ENCODE results near the gene GIN1.

The GIN1 gene

GRCh38 chr5:103122242-103122641 is 2.3 kb upstream of the GIN1 start:
- TF ChIP-seq CTCF (IDR thresholded peaks at IDR 0.05; ENCODE audit: borderline replicate concordance, insufficient read depth, low read depth, low read length): no peak
- H3K4me3 ChIP-seq (ENCODE audit: low read depth, low read length): no peak overlapping the region

GRCh38 chr5:103120607-103121200 is 766 bp upstream of the GIN1 start:
- no peak for TF ChIP-seq CTCF (IDR thresholded peaks at IDR 0.05; ENCODE audit: borderline replicate concordance, insufficient read depth, low read depth, low read length)
- H3K4me3 ChIP-seq (ENCODE audit: low read depth, low read length): peak overlapping the region; percentile 80

GRCh38 chr5:103119070-103119764 is 721 bp downstream of the GIN1 start:
- peak overlapping the region; percentile 80 for H3K4me3 ChIP-seq (ENCODE audit: low read depth, low read length)
- no peak for TF ChIP-seq CTCF (IDR thresholded peaks at IDR 0.05; ENCODE audit: borderline replicate concordance, insufficient read depth, low read depth, low read length)

- no peak overlapping the region for H3K4me3 ChIP-seq (ENCODE audit: low read depth, low read length)
- no peak for TF ChIP-seq CTCF (IDR thresholded peaks at IDR 0.05; ENCODE audit: borderline replicate concordance, insufficient read depth, low read depth, low read length)
Observed at GRCh38 chr5:103117471-103117991, 2.4 kb downstream of the GIN1 start.

- no peak overlapping the region for H3K4me3 ChIP-seq (ENCODE audit: low read depth, low read length)
- no peak for TF ChIP-seq CTCF (IDR thresholded peaks at IDR 0.05; ENCODE audit: borderline replicate concordance, insufficient read depth, low read depth, low read length)
Observed at GRCh38 chr5:103114440-103114839, 5.5 kb downstream of the GIN1 start.

GRCh38 chr5:103112910-103113309 is 7.0 kb downstream of the GIN1 start:
- no peak for TF ChIP-seq CTCF (IDR thresholded peaks at IDR 0.05; ENCODE audit: borderline replicate concordance, insufficient read depth, low read depth, low read length)
- H3K4me3 ChIP-seq (ENCODE audit: low read depth, low read length): no peak overlapping the region

GRCh38 chr5:103111468-103111867 is 8.5 kb downstream of the GIN1 start:
- TF ChIP-seq CTCF (IDR thresholded peaks at IDR 0.05; ENCODE audit: borderline replicate concordance, insufficient read depth, low read depth, low read length): no peak
- no peak overlapping the region for H3K4me3 ChIP-seq (ENCODE audit: low read depth, low read length)

Data from GM12875 (cell line).